OCI-M1 (cell line): ENCODE measurements around the gene WDR59.
A peak's percentile ranks its signal among the peaks of the same experiment; 100 is the strongest.
"Not testable (repeated sequence)": the region's sequence is repeated elsewhere in the genome, so short reads cannot be mapped to it uniquely, and the experiment has no call there.

Experiments
- DNase-seq: peaks from one replicate; lab custom pipeline; 2025; lab: John Stamatoyannopoulos, UW

WDR59 gene

DNA sequence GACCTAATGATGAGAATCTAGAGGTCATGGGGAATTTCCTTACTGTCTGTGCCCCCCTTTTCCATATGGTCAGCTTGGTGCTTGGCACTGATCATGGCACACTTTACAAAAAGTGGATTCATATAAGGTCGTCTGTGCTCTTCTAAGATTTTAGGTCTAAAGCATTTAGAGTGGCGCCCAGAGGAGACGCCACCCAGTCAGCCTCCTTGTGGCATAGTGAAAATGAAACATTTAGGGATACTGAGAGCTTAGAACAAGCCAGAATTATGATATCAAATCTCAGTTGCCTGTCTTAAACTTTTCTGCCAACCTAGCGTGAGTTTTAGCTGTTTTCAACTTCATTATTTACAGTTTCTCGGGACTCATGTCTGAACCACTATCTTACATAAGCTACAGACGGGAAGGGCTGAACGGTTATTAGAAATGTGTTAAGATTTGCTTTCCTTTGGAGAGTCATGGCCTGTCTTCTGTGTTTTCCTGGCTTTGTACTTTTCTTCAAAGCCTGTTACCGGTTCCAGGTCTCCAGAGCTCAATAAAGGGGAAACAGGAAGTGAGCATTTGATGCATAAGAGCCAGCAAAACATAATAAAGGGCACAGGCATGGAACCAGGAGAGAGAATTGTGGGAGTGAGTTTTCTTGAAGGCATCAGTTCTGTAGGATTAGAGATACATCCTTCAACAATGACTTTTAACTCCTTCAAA is 27.6 kb upstream of the WDR59 start:
- no peak for DNase-seq

DNA sequence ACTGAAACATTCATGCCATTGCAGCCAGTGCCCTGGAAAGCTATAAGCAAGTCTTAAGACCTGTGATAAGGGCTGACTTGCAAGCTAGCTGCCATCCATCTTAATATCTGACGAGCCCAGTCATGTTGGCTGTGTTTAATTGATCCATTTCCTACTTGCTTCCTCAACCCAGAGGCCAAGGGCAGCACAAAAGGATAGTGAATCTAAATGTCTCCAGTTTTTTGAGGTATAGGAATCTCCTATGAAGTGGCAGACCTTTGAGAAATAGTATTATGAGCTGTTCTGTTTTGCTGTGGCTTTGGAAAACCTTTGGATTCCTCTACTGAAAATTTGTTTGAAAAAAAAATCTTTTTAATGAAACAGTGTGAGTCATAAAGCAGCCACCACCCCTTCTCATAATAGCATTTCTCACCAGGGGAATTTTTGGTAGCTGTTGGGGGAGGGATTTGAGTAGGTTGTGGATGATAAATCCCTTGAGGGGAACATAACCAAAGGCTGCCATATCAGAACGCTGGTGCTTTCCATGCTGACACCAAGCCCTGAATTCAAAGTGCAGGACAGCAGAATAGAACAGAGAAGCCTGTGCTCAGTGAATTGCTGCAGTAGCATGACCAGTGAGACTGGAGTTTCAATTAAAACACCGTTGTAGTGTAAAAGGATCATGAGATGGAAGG is 26.8 kb upstream of the WDR59 start:
- DNase-seq: peak; percentile 79

DNA sequence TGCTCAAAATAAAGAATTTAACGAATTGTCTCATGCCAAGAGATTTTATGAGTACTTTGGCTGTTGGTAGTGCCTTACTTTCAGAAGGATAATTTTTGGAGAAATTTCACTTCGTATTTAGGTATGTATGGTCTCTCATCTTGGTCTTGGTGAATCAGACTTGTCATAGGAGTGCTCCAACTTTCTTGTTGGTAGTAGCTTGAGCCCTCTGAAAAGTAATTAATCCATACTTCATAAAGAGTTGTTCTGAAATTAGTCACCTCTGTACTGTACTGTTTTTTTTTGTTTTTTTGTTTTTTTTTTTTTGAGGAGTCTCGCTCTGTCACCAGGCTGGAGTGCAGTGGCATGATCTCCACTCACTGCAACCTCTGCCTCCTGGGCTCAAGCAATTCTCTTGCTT is 25.5 kb upstream of the WDR59 start:
- DNase-seq: no peak

DNA sequence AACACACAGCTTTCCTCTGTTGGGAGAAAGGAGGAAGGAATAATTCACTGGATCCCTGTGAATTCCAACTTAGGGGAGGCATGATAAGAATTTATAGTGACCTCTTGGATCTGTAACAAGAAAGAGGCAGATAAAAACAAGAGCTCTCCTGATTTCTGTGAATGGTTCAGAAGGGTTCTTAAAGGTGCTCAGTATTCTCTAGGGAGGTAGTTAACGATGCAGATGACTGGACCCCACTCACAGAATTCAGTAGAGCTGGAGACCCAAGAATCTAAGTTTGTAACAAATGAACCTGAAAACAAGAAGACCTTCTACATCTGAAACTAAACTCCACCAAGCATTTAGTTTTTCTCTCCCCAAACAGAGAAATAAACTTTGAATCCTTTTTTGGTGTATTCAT is 22.5 kb upstream of the WDR59 start:
- DNase-seq: no peak

DNA sequence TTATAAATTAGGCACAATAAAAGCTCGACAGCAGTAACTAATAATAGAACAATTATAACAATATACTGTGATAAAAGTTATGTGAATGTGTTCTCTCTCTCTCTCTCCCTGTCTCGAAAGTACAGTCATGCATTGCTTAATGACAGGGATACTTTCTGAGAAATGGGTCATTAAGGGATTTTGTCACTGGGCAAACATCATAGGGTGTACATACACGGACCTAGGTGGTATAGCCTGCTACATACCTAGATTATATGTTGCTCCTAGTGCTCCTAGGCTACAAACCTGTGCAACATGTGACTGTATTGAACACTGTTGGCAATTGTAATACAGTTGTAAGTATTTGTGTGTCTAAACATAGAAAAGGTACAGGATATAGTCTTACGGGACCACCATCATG is 20.8 kb upstream of the WDR59 start:
- DNase-seq: no peak

DNA sequence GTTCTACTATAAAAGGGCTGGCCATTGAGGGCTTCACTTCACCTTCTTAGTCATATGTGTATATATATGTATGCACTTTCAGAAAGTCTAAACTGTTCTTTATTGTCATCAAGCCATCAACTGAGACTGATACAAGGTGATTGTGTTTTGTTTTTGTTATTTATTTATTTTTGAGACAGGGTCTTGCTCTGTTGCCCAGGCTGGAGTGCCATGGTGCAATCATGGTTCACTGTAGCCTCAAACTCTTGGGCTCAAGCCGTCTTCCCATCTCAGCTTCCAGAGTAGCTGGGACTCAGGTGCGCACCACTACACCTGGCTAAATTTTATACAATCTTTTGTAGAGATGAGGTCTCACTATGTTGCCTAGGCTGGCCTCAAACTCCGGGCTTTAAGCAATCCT is 19.5 kb upstream of the WDR59 start:
- DNase-seq: no peak

DNA sequence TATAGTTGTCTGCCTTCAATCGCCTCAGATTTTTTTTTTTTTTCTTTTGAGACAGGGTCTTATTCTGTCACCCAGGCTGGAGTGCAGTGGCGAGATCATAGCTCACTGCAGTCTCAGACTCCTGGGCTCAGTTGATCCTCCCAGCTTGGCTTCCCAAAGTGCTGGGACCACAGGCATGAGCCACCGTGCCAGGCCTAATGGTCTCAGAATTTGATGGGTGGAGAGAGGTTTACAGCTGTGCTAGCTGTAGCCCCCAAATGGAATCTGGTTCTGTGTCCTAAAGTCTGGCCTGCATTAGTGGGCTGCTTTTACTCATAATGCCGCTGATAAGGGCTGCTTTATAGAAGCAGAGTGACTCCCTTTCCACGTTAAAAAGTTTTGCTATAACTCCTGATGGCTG is 19.0 kb upstream of the WDR59 start:
- no peak for DNase-seq

DNA sequence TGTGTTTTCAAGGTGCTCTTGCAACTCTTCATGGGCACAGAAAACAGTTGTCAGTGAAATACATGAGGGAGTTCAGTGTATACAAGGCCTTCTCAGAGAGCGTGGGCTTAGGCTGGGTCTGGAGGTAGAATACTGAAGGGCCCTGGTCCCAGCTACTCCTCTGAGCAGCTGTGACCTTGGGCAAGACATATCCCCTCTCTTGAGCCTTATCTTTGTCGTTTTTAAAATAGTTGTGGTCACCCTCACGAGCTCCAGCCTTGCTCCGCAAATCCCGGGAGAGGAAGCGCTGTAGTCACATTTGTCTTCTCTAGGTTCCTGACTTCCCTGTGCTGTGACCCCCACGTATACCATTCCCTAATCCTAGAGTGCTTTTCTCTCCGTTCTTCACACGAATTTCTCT is 17.6 kb upstream of the WDR59 start:
- DNase-seq: peak; percentile 77

DNA sequence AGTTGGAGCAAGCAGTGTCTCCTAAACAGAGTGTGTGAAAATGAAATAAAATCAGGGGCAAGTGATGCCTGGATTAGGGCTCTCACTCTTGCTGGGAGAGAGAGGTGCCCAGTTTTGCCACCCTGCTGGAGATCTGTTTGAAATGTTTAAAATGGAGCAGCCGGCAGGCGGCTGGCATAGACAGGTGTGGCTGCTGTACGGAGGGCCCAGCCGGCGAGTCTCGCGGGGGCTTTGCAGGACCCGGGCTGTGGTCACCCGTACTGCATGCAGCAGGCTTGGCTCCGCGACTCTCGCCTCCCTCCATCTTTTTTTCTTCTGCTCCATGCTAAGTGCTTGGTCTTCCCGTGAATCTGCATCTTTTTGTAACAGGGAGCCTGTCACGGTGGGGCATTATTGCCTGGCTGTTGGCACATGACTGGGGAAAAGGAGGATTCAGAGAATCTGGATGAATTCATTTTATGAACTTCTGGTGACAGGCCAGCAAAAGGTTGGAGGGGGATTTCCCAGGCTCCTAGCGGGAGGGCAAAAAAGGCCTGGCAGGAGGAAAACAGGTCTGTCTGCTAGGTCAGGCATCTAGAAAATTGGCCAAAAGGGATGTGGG is 15.7 kb upstream of the WDR59 start:
- no peak for DNase-seq

DNA sequence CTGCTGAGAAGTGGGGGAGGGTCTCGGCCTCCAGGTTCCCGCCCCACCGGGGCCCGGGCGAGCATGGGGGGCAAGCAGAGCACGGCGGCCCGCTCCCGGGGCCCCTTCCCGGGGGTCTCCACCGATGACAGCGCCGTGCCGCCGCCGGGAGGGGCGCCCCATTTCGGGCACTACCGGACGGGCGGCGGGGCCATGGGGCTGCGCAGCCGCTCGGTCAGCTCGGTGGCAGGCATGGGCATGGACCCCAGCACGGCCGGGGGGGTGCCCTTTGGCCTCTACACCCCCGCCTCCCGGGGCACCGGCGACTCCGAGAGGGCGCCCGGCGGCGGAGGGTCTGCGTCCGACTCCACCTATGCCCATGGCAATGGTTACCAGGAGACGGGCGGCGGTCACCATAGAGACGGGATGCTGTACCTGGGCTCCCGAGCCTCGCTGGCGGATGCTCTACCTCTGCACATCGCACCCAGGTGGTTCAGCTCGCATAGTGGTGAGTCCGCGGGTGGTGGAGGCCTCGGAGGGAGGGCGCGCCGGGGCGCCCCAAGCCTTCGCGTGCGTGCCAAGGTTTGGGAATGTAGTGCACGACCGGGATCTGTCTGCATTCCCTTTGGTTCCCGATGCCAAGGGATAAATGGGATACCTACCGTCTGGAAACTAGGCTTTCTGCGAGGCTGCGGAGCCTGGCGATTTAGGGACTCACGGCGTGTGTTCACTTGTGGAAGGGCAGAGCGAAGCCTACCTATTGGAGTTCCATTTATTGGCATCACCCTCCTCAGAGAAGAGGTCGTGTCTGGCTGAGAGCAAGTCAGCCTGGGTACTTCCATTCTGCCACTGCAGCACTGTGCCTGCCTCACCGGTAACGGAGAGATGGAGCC is 14.9 kb upstream of the WDR59 start:
- DNase-seq: no peak

DNA sequence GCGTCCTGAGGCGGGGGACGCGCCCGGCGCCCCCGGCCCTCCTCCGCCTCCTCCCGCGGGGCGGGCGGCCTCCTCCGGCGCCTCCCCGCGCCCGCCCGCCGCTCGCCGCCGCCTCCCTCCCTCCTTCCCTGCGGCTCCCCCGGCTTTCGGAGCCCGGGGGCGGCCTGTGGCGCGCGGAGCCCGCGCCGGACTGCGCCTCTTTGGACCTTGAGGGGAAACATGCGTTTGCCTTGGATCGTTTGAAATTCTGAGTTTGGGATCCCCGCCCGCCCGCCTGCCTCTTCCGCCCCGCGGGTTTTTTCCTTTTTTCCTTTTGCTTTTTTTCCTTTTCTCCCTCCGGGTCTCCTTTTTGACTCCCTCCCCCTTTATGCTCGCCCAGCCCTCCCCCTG is 14.3 kb upstream of the WDR59 start:
- no peak for DNase-seq

DNA sequence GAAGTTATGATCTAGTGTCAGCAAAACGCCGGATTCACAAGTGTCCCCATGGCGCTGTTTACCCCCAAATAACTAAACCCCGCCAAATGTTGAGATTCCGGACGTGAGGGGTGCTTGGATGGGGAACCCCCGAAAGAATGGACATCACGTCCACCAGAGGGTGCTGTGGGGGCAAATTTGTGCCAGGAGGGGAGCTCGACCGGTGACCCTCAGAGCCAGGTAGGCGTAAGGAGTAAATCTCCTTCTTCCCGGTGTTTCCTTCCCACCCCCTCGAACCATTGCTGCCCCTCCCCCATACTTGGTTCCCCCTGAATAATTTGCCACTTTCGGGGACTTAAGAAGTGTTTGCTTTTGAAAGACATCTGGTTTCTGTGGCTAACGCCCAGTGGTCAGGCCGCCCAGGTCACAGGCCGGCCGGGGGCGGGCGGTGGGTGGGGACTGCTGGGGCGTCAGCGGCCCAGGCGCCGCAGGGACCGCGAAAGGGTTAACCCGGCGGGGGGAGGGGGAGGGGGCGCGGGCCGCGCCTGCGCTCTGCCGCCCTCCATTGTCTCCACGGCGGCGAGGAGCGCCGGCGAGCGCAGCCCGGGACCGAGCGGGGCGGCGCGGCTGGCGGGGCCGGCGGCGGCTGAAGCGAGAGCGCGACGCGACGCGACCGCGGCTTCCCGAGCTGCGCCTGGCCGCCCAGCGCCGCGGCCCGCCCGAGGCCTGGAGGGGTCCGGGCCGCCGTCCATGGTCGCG is 13.7 kb upstream of the WDR59 start, which contains the start of gene ZNRF1:
TSS of gene ZNRF1 (plus strand) at position 544 of the 738 bp plus-strand sequence. CDS start 648 bp downstream, outside the sequence.
- peak; percentile 95 for DNase-seq

DNA sequence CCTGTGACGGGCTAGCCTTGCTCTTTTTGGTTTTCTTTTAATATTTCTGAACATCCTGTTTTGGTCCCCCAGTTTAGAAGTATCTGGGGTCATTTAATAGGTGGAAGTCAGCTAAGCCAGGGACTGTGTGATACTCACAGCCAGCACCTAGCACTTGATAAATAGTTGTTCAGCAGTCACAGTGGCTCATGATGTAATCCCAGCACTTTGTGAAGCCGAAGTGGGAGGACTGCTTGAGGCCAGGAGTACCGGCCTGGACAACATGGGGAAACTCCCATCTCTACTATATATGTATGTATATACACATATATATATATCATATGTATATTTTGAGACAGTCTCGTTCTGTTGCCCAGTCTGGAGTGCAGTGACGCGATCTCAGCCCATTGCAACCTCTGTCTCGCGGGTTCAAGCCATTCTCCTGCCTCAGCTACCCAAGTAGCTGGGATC is 12.1 kb upstream of the WDR59 start:
- no peak for DNase-seq

DNA sequence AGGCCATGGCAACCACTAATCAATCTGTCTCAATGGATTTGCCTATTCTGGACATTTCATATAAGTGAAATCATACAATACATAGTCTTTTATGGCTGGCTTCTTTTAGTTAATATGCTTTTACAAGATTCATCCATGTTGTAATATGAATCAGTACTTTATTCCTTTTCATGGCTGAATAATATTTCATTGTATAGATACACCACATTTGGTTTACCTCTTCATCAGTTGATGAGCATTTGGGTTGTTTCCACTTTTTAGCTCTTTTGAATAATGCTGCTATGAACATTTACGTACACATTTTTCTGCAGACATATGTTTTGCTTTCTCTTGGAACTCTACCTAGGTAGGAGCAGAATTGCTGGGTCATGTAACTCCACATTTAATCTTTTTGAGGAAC is 11.1 kb upstream of the WDR59 start:
- DNase-seq: no peak

DNA sequence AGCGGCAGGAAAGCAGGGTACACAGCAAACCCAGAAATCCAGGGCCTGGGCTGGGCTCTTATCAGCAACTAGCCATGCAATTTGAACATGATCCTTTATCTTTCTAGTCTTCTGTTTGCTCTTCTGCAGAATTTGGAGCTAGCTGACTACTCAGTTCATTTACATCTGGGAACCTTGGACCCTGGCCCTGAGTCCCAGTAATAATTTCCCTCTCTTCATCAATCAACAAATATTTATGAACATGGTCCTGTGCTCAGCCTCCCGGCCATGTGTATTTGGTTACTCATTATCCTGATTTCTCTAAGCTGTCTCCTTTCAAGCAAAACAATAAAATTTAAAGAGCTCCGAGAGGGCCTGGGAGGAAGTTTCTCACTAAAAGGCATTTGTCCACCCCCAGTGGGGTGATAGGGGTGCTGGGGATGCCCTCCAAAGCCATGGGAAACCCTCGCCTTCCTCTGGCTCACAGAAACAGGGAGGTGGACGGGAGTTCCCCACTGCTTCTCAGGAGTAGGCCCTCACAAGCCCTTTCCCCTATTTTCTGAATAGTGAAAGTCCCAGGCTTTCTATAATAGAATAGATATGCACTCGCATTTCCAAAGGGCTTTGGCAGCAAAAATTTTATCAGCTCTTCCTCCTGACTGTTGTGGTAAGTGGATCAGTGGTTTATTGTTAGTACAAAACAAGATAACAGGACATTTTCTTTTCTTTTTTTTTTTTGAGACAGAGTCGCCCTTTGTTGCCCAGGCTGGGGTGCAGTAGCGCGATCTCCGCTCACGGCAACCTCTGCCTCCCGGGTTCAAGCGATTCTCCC is 6.9 kb upstream of the WDR59 start:
- DNase-seq: peak; percentile 87

DNA sequence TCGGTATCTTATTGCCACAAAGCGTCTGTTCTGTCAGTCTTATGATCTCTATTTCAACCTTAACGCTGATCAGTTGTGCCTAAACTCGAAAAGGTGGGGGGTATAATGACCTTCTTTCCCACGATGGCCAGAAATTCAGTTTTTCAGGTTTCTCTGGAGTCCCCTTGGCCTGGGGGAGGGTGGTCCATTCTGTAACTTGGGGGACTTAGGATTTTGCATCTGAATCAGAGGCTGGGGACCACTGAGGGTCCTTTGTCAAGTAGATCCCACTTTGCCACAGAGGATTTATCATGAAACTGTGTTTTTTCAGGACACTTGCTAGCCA is 6.3 kb upstream of the WDR59 start:
- no peak for DNase-seq

DNA sequence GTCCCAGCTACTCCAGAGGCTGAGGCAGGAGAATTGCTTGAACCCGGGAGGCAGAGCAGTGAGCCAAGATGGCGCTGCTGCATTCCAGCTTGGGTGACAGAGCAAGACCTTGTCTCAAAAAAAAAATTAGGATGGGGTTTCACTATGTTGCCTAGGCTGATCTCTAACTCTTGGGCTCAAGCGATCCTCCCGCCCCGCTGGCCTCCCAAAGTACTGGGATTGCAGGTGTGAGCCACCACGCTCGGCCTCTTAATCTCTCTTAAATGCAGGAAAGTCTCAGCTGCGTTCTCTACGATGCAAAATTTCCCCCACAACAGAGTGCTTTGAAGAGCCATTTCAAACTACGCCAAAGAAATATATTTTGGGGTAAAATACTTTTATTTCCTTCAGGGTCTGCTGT is 5.9 kb upstream of the WDR59 start:
- DNase-seq: no peak

DNA sequence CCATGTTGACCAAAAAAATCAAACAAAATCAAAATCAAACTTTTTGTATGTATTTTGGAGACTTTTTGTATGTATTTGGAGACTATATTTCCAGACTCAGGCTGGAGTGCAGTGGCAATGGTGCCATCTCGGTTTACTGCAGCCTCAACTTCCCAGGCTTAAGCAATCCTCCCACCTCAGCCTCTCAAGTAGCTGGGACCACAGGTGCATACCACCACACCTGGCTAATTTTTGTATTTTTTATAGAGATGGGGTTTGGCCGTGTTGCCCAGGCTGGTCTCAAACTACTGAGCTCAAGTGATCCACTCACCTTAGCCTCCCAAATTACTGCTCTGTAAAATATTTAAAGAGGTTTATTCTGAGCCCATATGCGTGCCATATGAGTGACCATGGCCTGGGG is 4.9 kb upstream of the WDR59 start:
- DNase-seq: not testable (repeated sequence)

DNA sequence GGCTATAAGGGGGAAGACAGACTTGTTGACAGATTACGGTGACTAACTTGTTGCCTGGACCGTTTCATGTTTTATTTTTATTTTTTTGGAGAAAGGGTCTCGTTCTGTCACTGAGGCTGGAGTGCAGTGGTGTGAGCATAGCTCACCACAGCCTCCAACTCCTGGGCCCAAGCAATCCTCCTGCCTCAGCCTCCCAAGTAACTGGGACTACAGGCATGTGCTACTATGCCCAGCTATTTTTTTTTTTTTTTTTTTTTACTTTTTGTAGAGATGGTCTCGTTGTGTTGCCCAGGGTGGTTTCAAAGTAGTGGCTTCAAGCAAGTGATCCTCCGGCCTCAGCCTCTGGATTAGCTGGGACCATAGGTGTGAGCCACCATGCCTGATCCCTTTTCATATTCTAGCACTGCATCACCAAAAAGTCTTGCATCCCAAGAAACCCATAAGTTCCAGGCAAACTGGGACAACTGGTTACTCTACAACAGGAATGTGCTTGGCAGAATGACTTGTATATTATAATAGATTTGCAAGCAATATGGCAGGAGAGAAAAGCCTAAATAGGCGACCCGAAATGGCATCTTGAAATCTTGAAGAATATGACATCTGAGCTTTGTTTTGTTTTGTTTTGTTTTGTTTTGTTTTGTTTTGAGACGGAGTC is 2.2 kb upstream of the WDR59 start:
- no peak for DNase-seq

DNA sequence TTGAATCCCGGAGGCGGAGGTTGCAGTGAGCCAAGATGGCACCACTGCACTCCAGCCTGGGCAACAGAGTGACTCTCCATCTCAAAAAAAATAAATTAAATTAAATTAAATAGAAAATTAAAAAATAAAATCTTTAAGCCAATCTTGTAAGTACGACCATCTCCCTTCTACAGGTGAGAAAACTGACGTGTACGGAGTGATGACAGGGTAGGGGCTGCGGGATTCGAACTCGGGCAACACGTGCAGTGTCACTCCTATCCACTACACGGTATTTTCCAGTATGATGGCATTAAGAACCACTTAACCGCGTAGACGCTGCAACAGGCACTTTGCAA is 762 bp downstream of the WDR59 start:
- no peak for DNase-seq

DNA sequence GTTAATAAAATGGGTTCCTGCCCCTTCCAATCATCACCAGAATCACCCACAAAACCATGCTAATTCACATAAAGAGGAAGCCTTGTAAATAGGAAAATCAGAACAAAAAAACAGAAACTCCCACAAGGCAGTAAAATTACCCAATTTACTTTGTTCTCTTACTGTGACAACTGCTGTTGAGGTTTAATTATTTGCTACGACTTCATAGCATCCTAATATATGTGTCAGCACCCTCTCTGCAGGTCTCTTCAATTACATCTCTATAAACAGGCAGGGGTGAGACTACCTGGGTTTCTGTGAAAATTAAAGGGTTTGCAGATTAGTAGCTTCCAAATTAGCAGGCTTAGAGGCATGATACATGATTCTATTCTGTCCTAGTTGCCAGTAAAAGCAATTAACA is 2.7 kb downstream of the WDR59 start:
- no peak for DNase-seq
